Esophagus squamous epithelium (tissue), 4 donors: ENCODE data around the gene TMBIM6.

Experiments used
- POLR2A ChIP-seq, 4 donors: fragments of 450-650 bp; IDR thresholded peaks; one replicate each; pipeline ENCODE4 v1.6.1; 2017; ENCODE audit warnings: antibody characterized with exemption in 4 of 4, mild to moderate bottlenecking in 4 of 4, moderate library complexity in 3 of 4
- TF ChIP-seq, protein P1 (sequence below), 6 experiments: fragments of 450-650 bp in 4 of 6; fragments of 200-600 bp in 2 of 6; sonication (generic) in 2 of 6; IDR thresholded peaks; one replicate each; pipeline ENCODE4 v1.5.1; 2016 to 2019; ENCODE audit warnings: antibody characterized with exemption in 6 of 6, mild to moderate bottlenecking in 4 of 6, moderate library complexity in 4 of 6

DNA sequence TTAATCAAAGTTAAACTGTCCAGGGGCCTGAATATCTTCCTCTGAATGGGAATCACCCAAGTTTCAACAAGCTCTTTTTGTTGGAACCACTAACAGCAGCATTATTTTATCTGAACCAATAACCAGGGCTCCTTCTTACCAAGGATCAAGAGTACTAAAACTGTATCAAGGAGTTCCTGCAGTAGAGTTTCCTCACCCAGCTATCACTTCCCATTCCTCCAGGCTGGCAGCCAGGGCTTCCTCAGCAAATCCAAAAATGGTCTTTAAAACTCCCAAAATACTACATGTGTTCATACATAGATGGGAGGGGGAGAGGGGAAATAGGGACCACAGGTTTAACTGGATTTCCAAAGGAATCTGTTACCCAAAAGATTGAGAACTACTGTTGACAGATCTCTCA lies 44.6 kb upstream of the TMBIM6 start:
- TF ChIP-seq, protein P1, sequence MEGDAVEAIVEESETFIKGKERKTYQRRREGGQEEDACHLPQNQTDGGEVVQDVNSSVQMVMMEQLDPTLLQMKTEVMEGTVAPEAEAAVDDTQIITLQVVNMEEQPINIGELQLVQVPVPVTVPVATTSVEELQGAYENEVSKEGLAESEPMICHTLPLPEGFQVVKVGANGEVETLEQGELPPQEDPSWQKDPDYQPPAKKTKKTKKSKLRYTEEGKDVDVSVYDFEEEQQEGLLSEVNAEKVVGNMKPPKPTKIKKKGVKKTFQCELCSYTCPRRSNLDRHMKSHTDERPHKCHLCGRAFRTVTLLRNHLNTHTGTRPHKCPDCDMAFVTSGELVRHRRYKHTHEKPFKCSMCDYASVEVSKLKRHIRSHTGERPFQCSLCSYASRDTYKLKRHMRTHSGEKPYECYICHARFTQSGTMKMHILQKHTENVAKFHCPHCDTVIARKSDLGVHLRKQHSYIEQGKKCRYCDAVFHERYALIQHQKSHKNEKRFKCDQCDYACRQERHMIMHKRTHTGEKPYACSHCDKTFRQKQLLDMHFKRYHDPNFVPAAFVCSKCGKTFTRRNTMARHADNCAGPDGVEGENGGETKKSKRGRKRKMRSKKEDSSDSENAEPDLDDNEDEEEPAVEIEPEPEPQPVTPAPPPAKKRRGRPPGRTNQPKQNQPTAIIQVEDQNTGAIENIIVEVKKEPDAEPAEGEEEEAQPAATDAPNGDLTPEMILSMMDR (IDR thresholded peaks at IDR 0.05), result no peak
- no peak for TF ChIP-seq POLR2A (IDR thresholded peaks at IDR 0.05)
